T-helper 2 cell treated with Interferon-gamma antibody and Interleukin-4, amounts not matched to agents 5 μg/mL and 100 μg/mL, for 36 hours (primary cell): ENCODE data around the gene SLC10A7.

ENCODE experiments used
- DNase-seq: peaks from one replicate; pipeline ENCODE4 v3.0.0; 2021; ENCODE audit warnings: low spot score
- H3K27ac Mint-ChIP-seq: one replicate; pipeline ENCODE4 v1.8.0; 2021; ENCODE audit warnings: mild to moderate bottlenecking, mixed read lengths
- H3K27me3 Mint-ChIP-seq: one replicate; pipeline ENCODE4 v1.8.0; 2021; ENCODE audit warnings: low read depth, mixed read lengths
- H3K36me3 Mint-ChIP-seq: one replicate; pipeline ENCODE4 v1.8.0; 2021; ENCODE audit warnings: low read depth, mixed read lengths
- H3K4me1 Mint-ChIP-seq: one replicate; pipeline ENCODE4 v1.8.0; 2021; ENCODE audit warnings: low read depth, mixed read lengths
- H3K4me3 Mint-ChIP-seq: one replicate; pipeline ENCODE4 v1.8.0; 2022; ENCODE audit warnings: mild to moderate bottlenecking, moderate library complexity, mixed read lengths
- H3K9me3 Mint-ChIP-seq: one replicate; pipeline ENCODE4 v1.8.0; 2021; ENCODE audit warnings: mixed read lengths

The SLC10A7 gene

GRCh38 chr4:146255463-146255862 is 266.3 kb downstream of the SLC10A7 start:
- no peaks in the 10 kb centered on the region for H3K9me3 Mint-ChIP-seq
- H3K27ac Mint-ChIP-seq = no peak overlapping the region
- H3K36me3 Mint-ChIP-seq = no peaks in the 10 kb centered on the region
- H3K4me1 Mint-ChIP-seq = no peaks in the 10 kb centered on the region
- no peak for DNase-seq
- no peaks in the 10 kb centered on the region for H3K27me3 Mint-ChIP-seq
- no peak overlapping the region for H3K4me3 Mint-ChIP-seq

GRCh38 chr4:146252969-146253611 is 268.6 kb downstream of the SLC10A7 start:
- DNase-seq = no peak
- no peaks in the 10 kb centered on the region for H3K27me3 Mint-ChIP-seq
- H3K9me3 Mint-ChIP-seq = no peaks in the 10 kb centered on the region
- no peak overlapping the region for H3K27ac Mint-ChIP-seq
- H3K36me3 Mint-ChIP-seq = no peaks in the 10 kb centered on the region
- no peak overlapping the region for H3K4me3 Mint-ChIP-seq
- no peaks in the 10 kb centered on the region for H3K4me1 Mint-ChIP-seq

- Mint-ChIP-seq H3K4me3 (no peak overlapping the region), H3K27ac (no peak overlapping the region), H3K4me1 (peaks cover 5% of the 10 kb centered on the region), H3K27me3 (no peaks in the 10 kb centered on the region), H3K36me3 (no peaks in the 10 kb centered on the region), H3K9me3 (no peaks in the 10 kb centered on the region)
- DNase-seq = no peak
These were observed 274.4 kb downstream of the SLC10A7 start for GRCh38 chr4:146247356-146247755.

- Mint-ChIP-seq H3K9me3 (no peaks in the 10 kb centered on the region), H3K27me3 (peaks cover 2% of the 10 kb centered on the region), H3K4me1 (peaks cover 8% of the 10 kb centered on the region), H3K36me3 (no peaks in the 10 kb centered on the region), H3K4me3 (no peak overlapping the region), H3K27ac (no peak overlapping the region)
- DNase-seq = no peak
These were observed 275.4 kb downstream of the SLC10A7 start for GRCh38 chr4:146246381-146246780.

GRCh38 chr4:146245850-146246249 is 275.9 kb downstream of the SLC10A7 start:
- Mint-ChIP-seq H3K27me3 (peaks cover 2% of the 10 kb centered on the region), H3K27ac (no peak overlapping the region), H3K36me3 (no peaks in the 10 kb centered on the region), H3K4me3 (no peak overlapping the region), H3K9me3 (no peaks in the 10 kb centered on the region), H3K4me1 (peaks cover 8% of the 10 kb centered on the region)
- peak; percentile 39 for DNase-seq

GRCh38 chr4:146245246-146245645 is 276.5 kb downstream of the SLC10A7 start:
- DNase-seq = no peak
- H3K27ac Mint-ChIP-seq = no peak overlapping the region
- no peaks in the 10 kb centered on the region for H3K36me3 Mint-ChIP-seq
- no peak overlapping the region for H3K4me3 Mint-ChIP-seq
- H3K27me3 Mint-ChIP-seq = peaks cover 2% of the 10 kb centered on the region
- no peaks in the 10 kb centered on the region for H3K9me3 Mint-ChIP-seq
- peaks cover 8% of the 10 kb centered on the region for H3K4me1 Mint-ChIP-seq

- Mint-ChIP-seq H3K36me3 (no peaks in the 10 kb centered on the region), H3K4me1 (peaks cover 8% of the 10 kb centered on the region), H3K9me3 (no peaks in the 10 kb centered on the region), H3K27ac (no peak overlapping the region), H3K27me3 (peaks cover 2% of the 10 kb centered on the region), H3K4me3 (no peak overlapping the region)
- no peak for DNase-seq
These were observed 277.2 kb downstream of the SLC10A7 start for GRCh38 chr4:146244496-146244895.

GRCh38 chr4:146243883-146244277 is 277.9 kb downstream of the SLC10A7 start:
- no peak for DNase-seq
- Mint-ChIP-seq H3K36me3 (no peaks in the 10 kb centered on the region), H3K27me3 (peaks cover 2% of the 10 kb centered on the region), H3K9me3 (no peaks in the 10 kb centered on the region), H3K4me1 (peaks cover 8% of the 10 kb centered on the region), H3K4me3 (peak overlapping the region; percentile 57), H3K27ac (no peak overlapping the region)

GRCh38 chr4:146243141-146243882 is 278.4 kb downstream of the SLC10A7 start:
- DNase-seq = peak; percentile 82
- Mint-ChIP-seq H3K27ac (no peak overlapping the region), H3K4me3 (peak overlapping the region; percentile 57), H3K27me3 (peaks cover 2% of the 10 kb centered on the region), H3K9me3 (no peaks in the 10 kb centered on the region), H3K4me1 (peaks cover 8% of the 10 kb centered on the region), H3K36me3 (no peaks in the 10 kb centered on the region)

GRCh38 chr4:146238107-146238506 is 283.6 kb downstream of the SLC10A7 start:
- no peaks in the 10 kb centered on the region for H3K36me3 Mint-ChIP-seq

GRCh38 chr4:146237092-146237491 is 284.6 kb downstream of the SLC10A7 start:
- peaks cover 3% of the 10 kb centered on the region for H3K4me1 Mint-ChIP-seq
- no peak for DNase-seq
- no peak overlapping the region for H3K4me3 Mint-ChIP-seq
- no peak overlapping the region for H3K27ac Mint-ChIP-seq
- H3K36me3 Mint-ChIP-seq = no peaks in the 10 kb centered on the region
- H3K27me3 Mint-ChIP-seq = peaks cover 2% of the 10 kb centered on the region
- H3K9me3 Mint-ChIP-seq = no peaks in the 10 kb centered on the region

More at GRCh38 chr4:146238107-146238506, 283.6 kb downstream of the SLC10A7 start:
- Mint-ChIP-seq H3K4me1 (peaks cover 5% of the 10 kb centered on the region), H3K27ac (no peak overlapping the region), H3K27me3 (peaks cover 2% of the 10 kb centered on the region), H3K9me3 (no peaks in the 10 kb centered on the region), H3K4me3 (no peak overlapping the region)
- no peak for DNase-seq

- H3K4me1 Mint-ChIP-seq = no peaks in the 10 kb centered on the region
- no peak overlapping the region for H3K4me3 Mint-ChIP-seq
- H3K36me3 Mint-ChIP-seq = no peaks in the 10 kb centered on the region
- no peaks in the 10 kb centered on the region for H3K27me3 Mint-ChIP-seq
- no peaks in the 10 kb centered on the region for H3K9me3 Mint-ChIP-seq
- DNase-seq = no peak
- H3K27ac Mint-ChIP-seq = no peak overlapping the region
These were observed 285.5 kb downstream of the SLC10A7 start for GRCh38 chr4:146236216-146236615.

GRCh38 chr4:146235654-146236177 is 286.0 kb downstream of the SLC10A7 start:
- H3K27ac Mint-ChIP-seq = no peak overlapping the region
- no peak overlapping the region for H3K4me3 Mint-ChIP-seq
- H3K36me3 Mint-ChIP-seq = no peaks in the 10 kb centered on the region
- H3K4me1 Mint-ChIP-seq = no peaks in the 10 kb centered on the region
- no peak for DNase-seq
- H3K27me3 Mint-ChIP-seq = no peaks in the 10 kb centered on the region
- no peaks in the 10 kb centered on the region for H3K9me3 Mint-ChIP-seq

GRCh38 chr4:146232131-146232722 is 289.5 kb downstream of the SLC10A7 start:
- Mint-ChIP-seq H3K36me3 (no peaks in the 10 kb centered on the region), H3K4me3 (no peak overlapping the region), H3K27me3 (no peaks in the 10 kb centered on the region), H3K9me3 (no peaks in the 10 kb centered on the region), H3K27ac (no peak overlapping the region), H3K4me1 (no peaks in the 10 kb centered on the region)
- no peak for DNase-seq
